Activated B cell treated with CpG ODN at 0.5 μM for 24 hours (primary cell): ENCODE results near the gene GPR119. TPM values are rescaled to one million over a fixed set of nuclear protein-coding genes. Genes with fewer than 3 reads are reported as not detected.
"Not testable (repeated sequence)": the region's sequence is repeated elsewhere in the genome, so short reads cannot be mapped to it uniquely, and the experiment has no call there.

Source experiments
- ATAC-seq: fragments of 200-7000 bp; cut with Tn5 transposase; one replicate; pipeline ENCODE4 v1.10.0; 2021; ENCODE audit warnings: low read depth, mild to moderate bottlenecking, moderate library complexity
- CTCF ChIA-PET: fragments of 350-600 bp; sonication (Branson Sonifier 250); formaldehyde crosslinking; loops from one replicate; lab custom pipeline; 2021; ENCODE audit warnings: antibody characterized with exemption; lab: Charles Lee
- POLR2A ChIA-PET: fragments of 350-600 bp; sonication (Branson Sonifier 250); formaldehyde crosslinking; loops from one replicate; lab custom pipeline; 2021; ENCODE audit warnings: antibody characterized with exemption; lab: Charles Lee
- DNase-seq: peaks from one replicate; pipeline ENCODE4 v3.0.0; 2022
- H3K27ac Mint-ChIP-seq: one replicate; pipeline ENCODE4 v1.8.0; 2020; ENCODE audit warnings: mixed read lengths
- H3K27me3 Mint-ChIP-seq: one replicate; pipeline ENCODE4 v1.8.0; 2021; ENCODE audit warnings: mixed read lengths
- H3K36me3 Mint-ChIP-seq: one replicate; pipeline ENCODE4 v1.8.0; 2021; ENCODE audit warnings: low read depth, mixed read lengths
- H3K4me1 Mint-ChIP-seq: one replicate; pipeline ENCODE4 v1.8.0; 2021; ENCODE audit warnings: mixed read lengths
- H3K4me3 Mint-ChIP-seq: one replicate; pipeline ENCODE4 v1.8.0; 2020; ENCODE audit warnings: mild to moderate bottlenecking, mixed read lengths
- H3K9me3 Mint-ChIP-seq: one replicate; pipeline ENCODE4 v1.8.0; 2020; ENCODE audit warnings: mixed read lengths
- CTCF ChIP-seq: fragments of 200-600 bp; IDR thresholded peaks from one replicate; pipeline ENCODE4 v1.8.0; 2022; ENCODE audit warnings: antibody characterized with exemption, mild to moderate bottlenecking
- intact Hi-C: fragments of 100-400 bp; cut with micrococcal nuclease; formaldehyde crosslinking; loops from one replicate; pipeline ENCODE4 v1.15.1; 2024
- total RNA-seq: library from RNA; stranded (reverse); gene quantifications from 2 replicates; pipeline ENCODE4 v1.2.3, GENCODE V29; 2022

The GPR119 gene
- total RNA-seq, result not detected in 2 replicates

- intact Hi-C loops, result no loop called here
- H3K4me1 Mint-ChIP-seq, result no peaks in the 10 kb centered on the region
Measured at GRCh38 chrX:130385520-130385919, at the start of gene GPR119. Gene GPR119, minus strand, starts transcription at chrX:130385674. Its CDS starts 227 bp downstream, at chrX:130385447.

DNA sequence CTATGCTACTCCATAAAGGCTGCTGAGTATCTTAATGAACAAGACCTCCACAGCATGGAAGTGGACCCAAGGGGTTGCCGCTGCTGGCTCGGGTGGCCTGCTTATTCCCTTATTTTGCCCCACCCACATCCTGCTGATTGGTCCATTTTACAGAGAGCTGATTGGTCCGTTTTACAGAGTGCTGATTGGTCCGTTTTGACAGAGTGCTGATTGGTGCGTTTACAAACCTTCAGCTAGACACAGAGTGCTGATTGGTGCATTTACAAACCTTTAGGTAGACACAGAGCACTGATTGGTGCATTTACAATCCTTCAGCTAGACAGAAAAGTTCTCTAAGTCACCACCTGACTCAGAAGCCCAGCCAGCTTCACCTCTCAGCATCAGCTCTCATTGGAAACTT lies 43.8 kb upstream of the GPR119 start:
- H3K27me3 Mint-ChIP-seq, H3K27ac Mint-ChIP-seq, CTCF ChIA-PET, H3K36me3 Mint-ChIP-seq, POLR2A ChIA-PET, intact Hi-C loops, H3K4me1 Mint-ChIP-seq, ATAC-seq, H3K4me3 Mint-ChIP-seq, H3K9me3 Mint-ChIP-seq, DNase-seq: not testable (repeated sequence)

More at GRCh38 chrX:130385520-130385919, at the start of gene GPR119:
- DNase-seq (no peak), ATAC-seq (no peak)
- Mint-ChIP-seq H3K27me3 (peaks cover 1% of the 10 kb centered on the region), H3K36me3 (no peaks in the 10 kb centered on the region), H3K4me3 (no peak within 1 kb of the TSS), H3K9me3 (no peaks in the 10 kb centered on the region), H3K27ac (no peak within 1 kb of the TSS)
- ChIA-PET CTCF (no interaction called here), POLR2A (no interaction called here)
- no peak for TF ChIP-seq CTCF

- DNase-seq, result no peak
- ChIA-PET POLR2A (no interaction called here), CTCF (no interaction called here)
- H3K27me3 Mint-ChIP-seq, result peaks cover 9% of the 10 kb centered on the region
- no peaks in the 10 kb centered on the region for H3K9me3 Mint-ChIP-seq
- H3K27ac Mint-ChIP-seq, result no peak overlapping the region
- no peak for ATAC-seq
- H3K36me3 Mint-ChIP-seq, result no peaks in the 10 kb centered on the region
- no peak overlapping the region for H3K4me3 Mint-ChIP-seq
- no peak for TF ChIP-seq CTCF
- intact Hi-C loops, result no loop called here
- H3K4me1 Mint-ChIP-seq, result no peaks in the 10 kb centered on the region
Measured at GRCh38 chrX:130426531-130426930, 41.1 kb upstream of the GPR119 start.

DNA sequence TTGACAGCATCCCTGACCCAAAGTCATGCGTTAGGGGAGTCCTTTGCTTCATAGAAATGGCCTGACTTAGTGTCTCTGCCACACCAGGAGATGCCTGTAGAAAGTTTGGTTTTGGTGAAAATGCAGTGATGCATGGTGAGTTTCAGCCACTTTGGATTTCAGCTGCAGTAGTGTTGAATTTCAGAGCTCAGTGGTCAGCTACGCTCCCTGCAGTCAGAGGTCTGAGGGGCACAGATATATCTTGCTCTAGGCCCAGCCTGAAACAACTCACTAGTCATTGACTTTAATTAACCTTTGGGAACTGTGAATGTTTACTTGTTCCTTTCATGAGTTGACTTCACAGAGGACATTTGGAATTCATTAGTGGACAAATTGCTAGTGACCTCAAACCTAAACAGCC lies 33.8 kb upstream of the GPR119 start:
- H3K36me3 Mint-ChIP-seq, result peaks cover 9% of the 10 kb centered on the region
- H3K9me3 Mint-ChIP-seq, result no peaks in the 10 kb centered on the region
- H3K4me1 Mint-ChIP-seq, result no peaks in the 10 kb centered on the region
- TF ChIP-seq CTCF, result no peak
- POLR2A ChIA-PET, result no interaction called here
- no peak for ATAC-seq
- H3K27me3 Mint-ChIP-seq, result peaks cover 3% of the 10 kb centered on the region
- intact Hi-C loops, result no loop called here
- no peak overlapping the region for H3K4me3 Mint-ChIP-seq
- no peak for DNase-seq
- no peak overlapping the region for H3K27ac Mint-ChIP-seq
- CTCF ChIA-PET, result no interaction called here

- no peaks in the 10 kb centered on the region for H3K4me1 Mint-ChIP-seq
- peaks cover 13% of the 10 kb centered on the region for H3K36me3 Mint-ChIP-seq
- intact Hi-C loops, result no loop called here
- TF ChIP-seq CTCF, result no peak
- no peak overlapping the region for H3K4me3 Mint-ChIP-seq
- H3K27ac Mint-ChIP-seq, result no peak overlapping the region
- ChIA-PET CTCF (no interaction called here), POLR2A (no interaction called here)
- no peaks in the 10 kb centered on the region for H3K9me3 Mint-ChIP-seq
- ATAC-seq, result no peak
- no peak for DNase-seq
- H3K27me3 Mint-ChIP-seq, result peaks cover 3% of the 10 kb centered on the region
Measured at GRCh38 chrX:130418740-130419139, 33.3 kb upstream of the GPR119 start.

GRCh38 chrX:130418066-130418465 lies 32.6 kb upstream of the GPR119 start:
- H3K9me3 Mint-ChIP-seq, result no peaks in the 10 kb centered on the region
- H3K27ac Mint-ChIP-seq, result no peak overlapping the region
- ATAC-seq, result no peak
- no peak for DNase-seq
- CTCF ChIA-PET, result no interaction called here
- no peaks in the 10 kb centered on the region for H3K4me1 Mint-ChIP-seq
- peaks cover 13% of the 10 kb centered on the region for H3K36me3 Mint-ChIP-seq
- no peaks in the 10 kb centered on the region for H3K27me3 Mint-ChIP-seq
- no peak overlapping the region for H3K4me3 Mint-ChIP-seq
- TF ChIP-seq CTCF, result no peak
- POLR2A ChIA-PET, result no interaction called here
- intact Hi-C loops, result no loop called here
